Measurements from ENCODE around the gene DHX15.

- TF ChIP-seq EP300 (IDR thresholded peaks at IDR 0.05; ENCODE audit: borderline replicate concordance) (no peak), EGR1 (IDR thresholded peaks at IDR 0.05) (no peak), FOXM1 (IDR thresholded peaks at IDR 0.05; ENCODE audit: borderline replicate concordance, low read depth) (no peak), TAF1 (IDR thresholded peaks at IDR 0.05; ENCODE audit: low read depth) (no peak)
Measured at GRCh38 chr4:24614881-24615280, 30.5 kb upstream of the DHX15 start.
